Hypothalamus (tissue), 51 donors: Measurements from ENCODE around the gene C16orf54.
"Not testable (repeated sequence)": the region's sequence is repeated elsewhere in the genome, so short reads cannot be mapped to it uniquely, and the experiment has no call there.

Experiments used
- DNase-seq, 51 donors: peaks; one replicate each; lab custom pipeline; 2025; lab: John Stamatoyannopoulos, UW

The C16orf54 gene

GRCh38 chr16:29710227-29711219 is 35.3 kb downstream of the C16orf54 start:
- peak in 14 of 51 donors; percentile 7 to 82 (median 23) for DNase-seq

GRCh38 chr16:29709657-29710056 is 36.1 kb downstream of the C16orf54 start:
- not testable (repeated sequence) for DNase-seq

GRCh38 chr16:29708917-29709600 is 36.7 kb downstream of the C16orf54 start:
- DNase-seq: no peak

- not testable (repeated sequence) for DNase-seq
These were observed 38.6 kb downstream of the C16orf54 start for GRCh38 chr16:29707160-29707559.

- DNase-seq: no peak
These were observed 40.8 kb downstream of the C16orf54 start for GRCh38 chr16:29705030-29705429.

- no peak for DNase-seq
These were observed 43.5 kb downstream of the C16orf54 start for GRCh38 chr16:29702269-29702668.

GRCh38 chr16:29701214-29701555 is 44.6 kb downstream of the C16orf54 start:
- no peak for DNase-seq

- DNase-seq: peak in 29 of 51 donors; percentile 6 to 61 (median 28)
These were observed 45.4 kb downstream of the C16orf54 start for GRCh38 chr16:29700253-29700987.

GRCh38 chr16:29699324-29700219 is 46.2 kb downstream of the C16orf54 start:
- no peak for DNase-seq

GRCh38 chr16:29698484-29699323 is 47.1 kb downstream of the C16orf54 start:
- DNase-seq: no peak

- no peak for DNase-seq
These were observed 47.7 kb downstream of the C16orf54 start for GRCh38 chr16:29698042-29698441.

GRCh38 chr16:29697391-29697790 is 48.4 kb downstream of the C16orf54 start:
- DNase-seq: no peak

GRCh38 chr16:29696881-29697331 is 48.9 kb downstream of the C16orf54 start:
- DNase-seq: no peak

GRCh38 chr16:29695675-29696074 is 50.1 kb downstream of the C16orf54 start:
- not testable (repeated sequence) for DNase-seq

GRCh38 chr16:29694384-29695195 is 51.2 kb downstream of the C16orf54 start:
- peak in 16 of 51 donors; percentile 8 to 33 (median 21) for DNase-seq

GRCh38 chr16:29692606-29693005 is 53.2 kb downstream of the C16orf54 start:
- not testable (repeated sequence) for DNase-seq
